OCI-LY1 (cell line): ENCODE measurements around the gene CCDC186.

Experiments used
- H2AFZ ChIP-seq: fragments of 200-600 bp; sonication (generic), shearing (Covaris generic); 2 replicates; pipeline ENCODE4 v1.6.0; 2014; ENCODE audit warnings: antibody characterized with exemption, mild to moderate bottlenecking, low read length
- H3F3A ChIP-seq: fragments of 200-600 bp; sonication (generic), shearing (Covaris generic); 2 replicates; pipeline ENCODE4 v1.6.0; 2014; ENCODE audit warnings: mild to moderate bottlenecking, antibody characterized with exemption, low read length, moderate library complexity; ENCODE audit not compliant: insufficient read depth
- H3K27ac ChIP-seq: fragments of 200-600 bp; sonication (generic); 2 replicates; pipeline ENCODE4 v1.5.1; 2014; ENCODE audit warnings: low read length, mixed run types, mild to moderate bottlenecking, low read depth; ENCODE audit not compliant: poor library complexity, severe bottlenecking
- H3K27me3 ChIP-seq: fragments of 200-600 bp; sonication (generic); 2 replicates; pipeline ENCODE4 v1.6.0; 2014; ENCODE audit warnings: antibody characterized with exemption, mild to moderate bottlenecking, low read length, moderate library complexity; ENCODE audit not compliant: insufficient read depth
- H3K36me3 ChIP-seq: fragments of 200-600 bp; sonication (generic); 2 replicates; pipeline ENCODE4 v1.6.1; 2014; ENCODE audit warnings: mild to moderate bottlenecking, antibody characterized with exemption, low read length, moderate library complexity, mixed read lengths; ENCODE audit not compliant: insufficient read depth
- H3K4me1 ChIP-seq: fragments of 200-600 bp; sonication (generic); 2 replicates; pipeline ENCODE4 v1.5.1; 2014; ENCODE audit warnings: mild to moderate bottlenecking, low read length, moderate library complexity; ENCODE audit not compliant: insufficient read depth, severe bottlenecking
- H3K4me2 ChIP-seq: fragments of 200-600 bp; sonication (generic), shearing (Covaris generic); 2 replicates; pipeline ENCODE4 v1.6.1; 2014; ENCODE audit warnings: low read length
- H3K4me3 ChIP-seq: fragments of 200-600 bp; sonication (generic); 2 replicates; pipeline ENCODE4 v1.5.1; 2014; ENCODE audit warnings: low read length, low read depth, mild to moderate bottlenecking, mixed read lengths; ENCODE audit not compliant: poor library complexity, severe bottlenecking
- H3K79me2 ChIP-seq: fragments of 200-600 bp; shearing (Covaris generic); 2 replicates; pipeline ENCODE4 v1.6.1; 2016; ENCODE audit warnings: mixed run types, low read length, mixed read lengths; ENCODE audit not compliant: insufficient read depth
- H3K9ac ChIP-seq: fragments of 200-600 bp; sonication (generic), shearing (Covaris generic); 2 replicates; pipeline ENCODE4 v1.6.1; 2014; ENCODE audit warnings: mild to moderate bottlenecking, low read length, mixed read lengths
- H3K9me2 ChIP-seq: fragments of 200-600 bp; sonication (generic), shearing (Covaris generic); 2 replicates; pipeline ENCODE4 v1.6.1; 2014; ENCODE audit warnings: low read depth, mild to moderate bottlenecking, low read length, mixed read lengths
- H3K9me3 ChIP-seq: fragments of 200-600 bp; shearing (Covaris generic); 2 replicates; pipeline ENCODE4 v1.6.1; 2014; ENCODE audit warnings: low read length, mixed read lengths
- H4K20me1 ChIP-seq: fragments of 200-600 bp; sonication (generic), shearing (Covaris generic); 2 replicates; pipeline ENCODE4 v1.6.0; 2016; ENCODE audit warnings: mild to moderate bottlenecking, low read length; ENCODE audit not compliant: insufficient read depth
- CTCF ChIP-seq: fragments of 200-600 bp; sonication (generic), shearing (Covaris generic); IDR thresholded peaks from 2 replicates; pipeline ENCODE4 v1.5.1; 2017; ENCODE audit warnings: mild to moderate bottlenecking, antibody characterized with exemption, low read length, moderate library complexity, mixed read lengths
- EZH2 ChIP-seq: fragments of 200-600 bp; sonication (generic), shearing (Covaris generic); IDR thresholded peaks from 2 replicates; pipeline ENCODE4 v1.8.0; 2017; ENCODE audit warnings: borderline replicate concordance, mixed run types, mild to moderate bottlenecking, antibody characterized with exemption, low read length, moderate library complexity, mixed read lengths

Gene CCDC186

GRCh38 chr10:114173603-114173920 lies 441 bp downstream of the CCDC186 start:
- H3K4me1 ChIP-seq = peaks cover 22% of the 10 kb centered on the region
- H3K27ac ChIP-seq = peak overlapping the region; percentile 41
- peaks cover 17% of the 10 kb centered on the region for H3K36me3 ChIP-seq
- peak overlapping the region; percentile 89 for H3K4me2 ChIP-seq
- peak overlapping the region; percentile 90 for H3K9ac ChIP-seq
- no peaks in the 10 kb centered on the region for H3K9me2 ChIP-seq
- TF ChIP-seq EZH2 (no peak), CTCF (no peak)
- peak overlapping the region; percentile 66; the same call in 1 of the 2 replicates for H2AFZ ChIP-seq
- no peaks in the 10 kb centered on the region for H4K20me1 ChIP-seq
- no peaks in the 10 kb centered on the region for H3F3A ChIP-seq
- no peaks in the 10 kb centered on the region for H3K27me3 ChIP-seq
- H3K4me3 ChIP-seq = peak overlapping the region; percentile 93
- peaks cover 3% of the 10 kb centered on the region; the same call in 1 of the 2 replicates for H3K9me3 ChIP-seq
- H3K79me2 ChIP-seq = peaks cover 47% of the 10 kb centered on the region

GRCh38 chr10:114172776-114173602 lies 1.0 kb downstream of the CCDC186 start:
- Histone ChIP-seq H3K27ac (no peak overlapping the region), H3K4me1 (peaks cover 22% of the 10 kb centered on the region), H3K9ac (peak overlapping the region; percentile 90), H4K20me1 (no peaks in the 10 kb centered on the region), H3K9me3 (peaks cover 4% of the 10 kb centered on the region), H3K79me2 (peaks cover 52% of the 10 kb centered on the region), H3K36me3 (peaks cover 22% of the 10 kb centered on the region), H2AFZ (no peak overlapping the region), H3K4me2 (peak overlapping the region; percentile 89), H3K27me3 (no peaks in the 10 kb centered on the region), H3K9me2 (no peaks in the 10 kb centered on the region), H3K4me3 (peak overlapping the region; percentile 93), H3F3A (no peaks in the 10 kb centered on the region)
- TF ChIP-seq CTCF (no peak), EZH2 (no peak)

- peaks cover 22% of the 10 kb centered on the region for H3K4me1 ChIP-seq
- H4K20me1 ChIP-seq = no peaks in the 10 kb centered on the region
- peaks cover 26% of the 10 kb centered on the region for H3K36me3 ChIP-seq
- no peaks in the 10 kb centered on the region for H3K9me2 ChIP-seq
- peak overlapping the region; percentile 89 for H3K4me2 ChIP-seq
- H3K79me2 ChIP-seq = peaks cover 57% of the 10 kb centered on the region
- H3K4me3 ChIP-seq = peak overlapping the region; percentile 93
- TF ChIP-seq EZH2 (no peak), CTCF (no peak)
- no peak overlapping the region for H3K27ac ChIP-seq
- H2AFZ ChIP-seq = no peak overlapping the region
- no peaks in the 10 kb centered on the region for H3K27me3 ChIP-seq
- H3K9ac ChIP-seq = peak overlapping the region; percentile 90; the same call in 1 of the 2 replicates
- no peaks in the 10 kb centered on the region for H3F3A ChIP-seq
- peaks cover 4% of the 10 kb centered on the region for H3K9me3 ChIP-seq
Observed at GRCh38 chr10:114172216-114172615, 1.8 kb downstream of the CCDC186 start.
